ENCODE data around the gene RYR2.
"Not testable (repeated sequence)": the region's sequence is repeated elsewhere in the genome, so short reads cannot be mapped to it uniquely, and the experiment has no call there.

Gene RYR2

DNA sequence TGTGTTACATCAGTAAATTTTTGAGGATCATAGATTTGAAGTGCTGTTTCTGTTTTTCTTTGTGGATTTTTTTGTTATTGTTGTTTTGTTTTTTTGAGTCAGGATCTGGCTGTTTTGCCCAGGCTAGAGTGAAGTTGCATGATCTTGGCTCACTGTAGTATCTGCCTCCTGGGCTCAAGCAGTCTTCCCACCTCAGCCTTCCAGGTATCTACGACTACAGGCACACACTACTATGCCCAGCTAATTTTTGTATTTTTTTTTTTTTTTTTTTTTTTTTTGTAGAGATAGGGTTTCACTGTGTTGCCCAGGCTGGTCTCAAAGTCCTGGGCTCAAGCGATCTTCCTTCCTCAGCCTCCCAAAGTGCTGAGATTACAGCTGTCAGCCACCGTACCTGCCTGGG is 236.0 kb downstream of the RYR2 start:
- DNase-seq: not testable (repeated sequence)

- DNase-seq: no peak
These were observed 237.6 kb downstream of the RYR2 start for GRCh38 chr1:237279629-237280028.

DNA sequence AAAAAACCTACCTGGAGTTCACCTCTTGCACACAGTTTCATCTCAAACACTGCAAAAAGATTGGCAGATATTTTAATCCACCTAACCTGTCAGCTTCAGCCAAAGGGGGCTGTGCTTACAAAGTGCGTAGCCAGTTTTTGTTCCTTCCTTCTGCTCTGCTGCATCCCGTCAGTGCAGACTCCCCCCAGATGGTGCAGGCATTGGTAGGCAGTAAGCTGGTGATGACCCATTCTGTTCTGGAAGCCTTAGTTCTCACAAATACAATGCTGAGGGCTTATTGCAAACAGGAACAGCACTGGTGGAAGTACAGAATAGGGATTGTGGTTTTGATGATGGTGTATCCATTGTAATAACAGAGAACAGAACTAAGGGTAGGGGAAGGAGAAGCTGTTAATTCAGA is 239.5 kb downstream of the RYR2 start:
- DNase-seq: no peak

GRCh38 chr1:237282208-237282783 is 240.3 kb downstream of the RYR2 start:
- no peak for DNase-seq

DNA sequence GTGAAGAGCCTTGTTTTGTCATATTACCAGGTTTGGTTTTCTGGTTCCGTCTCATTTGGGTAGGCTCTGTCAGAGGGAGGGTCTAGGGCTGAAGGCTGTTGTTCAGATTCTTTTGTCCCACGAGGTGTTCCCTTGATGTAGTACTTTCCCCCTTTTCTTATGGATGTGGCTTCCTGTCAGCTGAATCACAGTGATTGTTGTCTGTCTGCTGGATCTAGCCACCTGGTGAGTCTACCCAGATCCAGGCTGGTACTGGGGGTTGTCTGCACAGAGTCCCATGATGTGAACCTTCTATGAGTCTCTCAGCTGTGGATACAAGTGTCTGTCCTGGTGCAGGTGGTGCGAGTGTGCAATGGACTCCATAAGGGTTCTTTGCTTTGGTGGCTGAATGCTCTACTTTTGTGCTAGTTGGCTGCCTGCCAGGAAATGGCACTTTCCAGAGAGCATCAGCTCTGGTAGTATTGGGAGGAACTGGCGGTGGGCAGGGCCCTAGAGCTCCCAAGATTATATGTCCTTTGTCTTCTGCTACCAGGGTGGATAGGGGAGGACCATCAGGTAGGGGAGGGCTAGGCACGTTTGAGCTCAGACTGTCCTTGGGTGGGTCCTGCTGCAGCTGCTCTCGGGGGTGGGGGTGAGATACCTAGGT is 246.0 kb downstream of the RYR2 start:
- no peak for DNase-seq

DNA sequence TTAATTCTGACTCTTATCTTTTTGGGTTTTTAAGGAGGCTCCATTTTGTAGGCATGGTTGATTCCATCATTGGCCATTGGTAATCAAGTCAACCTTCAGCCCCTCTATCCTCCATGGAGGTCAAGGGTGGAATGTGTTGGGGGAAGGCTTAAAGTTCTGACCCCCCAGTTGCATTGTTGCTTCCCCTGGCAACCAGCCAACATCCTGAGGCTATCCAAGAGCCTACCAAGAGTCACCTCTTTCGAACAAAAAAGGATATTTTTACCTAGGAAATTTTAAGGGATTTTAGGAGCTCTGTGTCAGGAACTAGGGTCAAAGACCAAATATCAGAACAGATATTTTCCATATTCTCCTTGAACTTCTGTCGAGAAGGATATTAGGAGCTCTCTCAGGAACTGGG is 251.8 kb downstream of the RYR2 start:
- no peak for DNase-seq

DNA sequence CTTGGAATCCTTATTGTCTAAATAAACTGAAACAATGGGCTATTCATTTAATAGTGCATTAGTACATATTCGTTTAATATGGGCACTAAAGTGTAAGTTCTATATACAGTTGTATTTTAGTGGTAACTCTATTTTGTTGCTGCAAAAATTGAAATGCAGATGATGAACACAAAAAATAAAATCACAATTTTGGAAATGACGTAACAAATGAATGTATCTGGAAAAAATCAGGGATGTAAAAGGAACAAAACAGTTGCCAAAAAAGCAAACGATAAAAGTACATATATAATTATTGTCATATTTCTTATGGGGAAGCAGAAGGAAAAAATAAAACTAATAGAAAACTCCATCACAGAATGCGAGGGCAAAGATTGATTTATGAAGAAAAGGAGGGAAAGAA is 254.9 kb downstream of the RYR2 start:
- no peak for DNase-seq

DNA sequence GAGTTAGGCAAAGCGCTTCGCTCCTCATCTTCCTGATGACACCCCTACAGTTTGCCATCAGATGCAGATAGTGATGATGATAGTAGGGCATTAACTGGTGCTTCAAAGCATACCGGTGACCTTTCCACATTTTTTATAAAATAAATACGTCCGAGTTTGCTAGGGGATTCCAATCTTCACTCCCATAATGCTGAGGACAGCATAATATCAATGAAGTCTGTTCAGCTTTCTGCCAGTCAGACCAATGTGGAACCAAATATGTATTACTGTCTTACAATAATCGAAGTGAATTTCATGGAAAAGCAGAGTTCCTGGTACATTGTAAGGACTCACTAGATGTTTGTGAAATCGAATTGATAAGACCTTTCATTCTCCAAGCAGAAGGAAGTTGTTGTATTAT is 258.7 kb downstream of the RYR2 start:
- no peak for DNase-seq

- no peak for DNase-seq
These were observed 261.9 kb downstream of the RYR2 start for GRCh38 chr1:237303929-237304328.

GRCh38 chr1:237306726-237307125 is 264.7 kb downstream of the RYR2 start:
- no peak for DNase-seq

DNA sequence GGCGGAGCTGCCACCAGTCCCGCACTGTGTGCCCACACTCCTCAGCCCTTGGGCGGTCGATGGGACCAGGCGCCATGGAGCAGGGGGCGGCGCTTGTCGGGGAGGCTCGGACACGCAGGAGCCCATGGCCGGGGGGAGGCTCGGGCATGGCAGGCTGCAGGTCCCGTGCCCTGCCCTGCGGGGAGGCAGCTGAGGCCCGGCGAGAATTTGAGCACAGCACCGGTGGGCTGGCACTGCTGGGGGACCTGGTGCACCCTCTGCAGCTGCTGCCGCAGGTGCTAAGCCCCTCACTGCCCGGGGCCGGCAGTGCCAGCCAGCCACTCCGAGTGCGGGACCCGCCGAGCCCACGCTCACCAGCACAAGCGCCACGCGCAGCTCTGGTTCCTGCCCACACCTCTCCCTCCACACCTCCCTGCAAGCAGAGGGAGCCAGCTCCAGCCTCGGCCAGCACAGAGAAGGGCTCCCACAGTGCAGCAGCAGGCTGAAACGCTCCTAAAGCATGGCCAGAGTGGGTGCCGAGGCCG is 267.7 kb downstream of the RYR2 start:
- DNase-seq: no peak

DNA sequence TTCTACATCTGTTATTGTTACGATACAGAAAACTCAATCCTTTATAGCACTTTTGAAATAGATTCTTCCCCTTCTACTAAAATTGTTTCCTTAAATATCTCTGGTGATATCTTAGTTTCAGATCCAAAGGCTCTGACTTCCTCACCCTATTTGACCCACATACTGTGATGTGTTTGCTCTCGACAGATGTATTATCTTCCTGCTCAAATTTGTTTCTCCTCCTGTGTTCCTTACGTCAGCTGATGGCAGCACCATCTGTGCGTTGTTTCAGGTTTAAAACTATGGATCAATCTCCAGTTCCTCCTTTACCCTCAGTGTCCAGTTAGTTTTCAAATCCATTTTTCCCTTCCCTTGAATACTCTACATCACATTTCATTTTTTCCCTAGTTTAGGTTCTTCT is 274.4 kb downstream of the RYR2 start:
- DNase-seq: no peak

DNA sequence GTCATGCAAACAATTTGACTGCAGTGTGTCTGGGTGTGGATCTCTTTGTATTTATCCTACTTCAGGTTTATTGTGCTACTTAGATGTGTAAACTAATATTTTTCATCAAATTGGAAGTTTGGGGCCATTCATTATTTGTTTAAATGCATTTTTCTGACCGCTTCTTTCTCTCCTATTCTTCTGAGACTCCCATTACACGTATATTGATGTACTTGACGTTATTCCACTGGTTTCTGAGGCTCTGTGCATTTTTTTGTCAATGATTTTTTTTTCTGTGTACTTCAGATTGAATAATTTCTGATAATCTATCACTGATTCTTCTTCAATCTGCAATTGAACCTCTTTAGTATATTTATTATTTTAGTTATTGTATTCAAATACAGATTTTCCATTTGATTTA is 276.8 kb downstream of the RYR2 start:
- DNase-seq: no peak

DNA sequence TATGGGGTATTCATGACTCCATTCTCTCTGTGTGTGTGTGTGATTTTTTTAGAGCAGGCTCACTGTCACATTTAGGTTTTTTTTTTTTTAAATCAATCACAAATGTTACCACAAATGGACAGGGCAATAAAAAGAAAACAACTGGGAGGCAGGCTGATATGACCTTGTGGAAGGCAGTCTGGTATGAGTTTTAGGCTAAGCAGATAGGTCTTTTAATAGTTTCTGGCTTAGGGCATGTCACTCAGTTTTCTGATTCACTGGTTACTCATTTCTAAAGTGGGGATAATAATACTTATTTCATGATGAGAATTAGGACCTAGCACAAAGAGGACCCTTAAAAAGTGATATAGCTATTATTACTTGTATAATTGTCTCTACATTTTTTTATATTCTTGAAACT is 278.9 kb downstream of the RYR2 start:
- no peak for DNase-seq

GRCh38 chr1:237324226-237324625 is 282.2 kb downstream of the RYR2 start:
- no peak for DNase-seq

- DNase-seq: no peak
These were observed 285.1 kb downstream of the RYR2 start for GRCh38 chr1:237327061-237327460.

- no peak for DNase-seq
These were observed 298.9 kb downstream of the RYR2 start for GRCh38 chr1:237340892-237341291.

DNA sequence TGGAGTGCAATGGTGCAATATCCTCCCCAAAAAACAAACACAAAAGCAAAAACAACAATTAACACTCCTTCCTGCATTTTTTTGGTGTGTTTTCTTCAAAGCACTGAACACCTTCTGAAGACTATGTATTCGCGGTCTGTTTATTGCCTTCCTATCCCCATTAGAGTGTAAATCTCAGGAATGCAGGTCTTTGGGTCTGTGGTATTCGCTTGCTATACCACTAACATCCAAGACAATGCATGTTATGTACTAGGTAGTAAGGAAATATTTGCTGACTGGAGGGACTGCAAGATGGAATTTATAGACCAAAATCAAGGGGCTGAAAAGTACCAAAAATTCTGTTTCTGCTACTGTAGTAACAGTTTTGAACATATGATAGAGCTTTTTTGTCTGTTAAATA is 299.4 kb downstream of the RYR2 start:
- DNase-seq: no peak

GRCh38 chr1:237342730-237343129 is 300.7 kb downstream of the RYR2 start:
- DNase-seq: no peak

- no peak for DNase-seq
These were observed 310.8 kb downstream of the RYR2 start for GRCh38 chr1:237352747-237353146.

GRCh38 chr1:237353918-237354317 is 311.9 kb downstream of the RYR2 start:
- DNase-seq: no peak

GRCh38 chr1:237355022-237355421 is 313.0 kb downstream of the RYR2 start:
- DNase-seq: no peak

- no peak for DNase-seq
These were observed 316.6 kb downstream of the RYR2 start for GRCh38 chr1:237358555-237358954.

DNA sequence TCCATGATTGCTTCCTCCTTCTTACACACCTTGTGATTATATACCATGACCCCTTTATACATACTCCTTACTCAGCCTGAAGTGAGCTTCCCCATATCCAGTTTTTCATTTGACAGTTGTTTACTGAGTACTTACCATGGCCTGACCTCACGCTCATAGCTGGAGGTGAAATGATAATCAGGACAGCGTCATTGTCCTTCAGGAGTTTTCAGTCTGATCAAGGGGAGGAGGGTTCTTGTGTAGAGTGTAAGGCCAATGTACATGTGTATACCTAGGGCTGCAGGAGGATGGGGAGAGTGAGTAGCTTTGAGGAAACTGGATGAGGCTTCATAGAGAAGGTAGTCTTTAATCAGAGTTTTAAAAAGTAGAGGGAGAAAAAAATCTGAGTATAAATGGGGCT is 325.8 kb downstream of the RYR2 start:
- no peak for DNase-seq

DNA sequence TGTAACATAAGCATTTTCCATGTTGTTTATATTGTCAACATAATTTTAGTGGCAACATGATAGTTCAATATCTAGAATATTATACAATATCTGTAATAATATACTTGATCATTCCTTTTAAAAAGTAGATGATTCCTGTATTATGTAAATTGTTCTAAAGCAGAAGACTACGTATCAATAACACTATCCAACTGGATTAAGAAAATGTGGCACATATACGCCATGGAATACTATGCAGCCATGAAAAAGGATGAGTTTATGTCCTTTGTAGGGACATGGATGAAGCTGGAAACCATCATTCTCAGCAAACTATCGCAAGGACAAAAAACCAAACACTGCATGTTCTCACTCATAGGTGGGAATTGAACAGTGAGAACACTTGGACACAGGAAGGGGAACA is 329.5 kb downstream of the RYR2 start:
- DNase-seq: not testable (repeated sequence)
